HEK293 (cell line): ENCODE data around the gene KANSL3.

Experiments
- ZNF785 ChIP-seq: fragments of 450-650 bp; formaldehyde crosslinking; IDR thresholded peaks from 2 replicates; pipeline ENCODE4 v1.5.1; 2016; ENCODE audit warnings: missing biosample characterization, missing genetic modification characterization
- TF ChIP-seq, protein P1 (sequence below): fragments of 450-650 bp; formaldehyde crosslinking; IDR thresholded peaks from 2 replicates; pipeline ENCODE4 v1.5.1; 2016; ENCODE audit warnings: missing biosample characterization, missing genetic modification characterization

DNA sequence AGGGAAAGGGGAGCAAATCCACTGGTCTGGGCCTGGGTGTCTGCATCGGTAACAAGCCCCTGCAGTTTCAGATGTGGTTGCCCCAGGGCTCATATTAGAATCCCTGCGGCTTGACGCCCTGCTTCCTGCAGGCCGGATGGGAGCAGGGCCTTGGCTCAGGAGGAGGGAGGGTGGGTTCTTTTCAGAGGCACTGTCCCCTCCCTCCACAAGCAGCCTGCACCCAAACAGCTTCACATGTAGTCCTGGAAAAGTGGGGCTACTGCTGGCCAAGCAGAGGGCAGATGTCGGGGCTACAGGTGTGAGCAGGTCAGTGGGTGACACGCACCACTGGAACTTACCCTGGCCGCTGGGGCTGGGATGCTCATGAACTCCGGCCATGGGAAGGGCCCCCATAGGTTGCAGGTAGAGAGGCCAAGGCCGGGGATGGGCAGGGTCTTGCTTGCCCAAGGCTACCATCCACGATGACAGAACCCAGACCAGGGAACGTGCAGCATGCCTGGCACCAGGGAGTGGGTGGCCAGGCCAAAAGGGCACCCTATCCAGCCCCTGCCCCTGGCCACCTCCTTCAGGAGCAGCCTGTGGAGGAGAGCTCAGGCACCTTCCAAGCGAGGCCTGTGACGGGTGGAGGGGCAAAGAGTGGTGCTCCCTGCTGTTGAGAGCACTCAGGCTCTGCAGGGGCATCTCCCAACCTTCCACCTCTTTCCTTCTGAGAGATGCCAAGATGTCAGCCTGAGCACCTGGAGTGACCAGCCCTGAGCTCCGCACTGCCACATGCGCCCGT is 84.7 kb downstream of the KANSL3 start:
- TF ChIP-seq, protein P1, sequence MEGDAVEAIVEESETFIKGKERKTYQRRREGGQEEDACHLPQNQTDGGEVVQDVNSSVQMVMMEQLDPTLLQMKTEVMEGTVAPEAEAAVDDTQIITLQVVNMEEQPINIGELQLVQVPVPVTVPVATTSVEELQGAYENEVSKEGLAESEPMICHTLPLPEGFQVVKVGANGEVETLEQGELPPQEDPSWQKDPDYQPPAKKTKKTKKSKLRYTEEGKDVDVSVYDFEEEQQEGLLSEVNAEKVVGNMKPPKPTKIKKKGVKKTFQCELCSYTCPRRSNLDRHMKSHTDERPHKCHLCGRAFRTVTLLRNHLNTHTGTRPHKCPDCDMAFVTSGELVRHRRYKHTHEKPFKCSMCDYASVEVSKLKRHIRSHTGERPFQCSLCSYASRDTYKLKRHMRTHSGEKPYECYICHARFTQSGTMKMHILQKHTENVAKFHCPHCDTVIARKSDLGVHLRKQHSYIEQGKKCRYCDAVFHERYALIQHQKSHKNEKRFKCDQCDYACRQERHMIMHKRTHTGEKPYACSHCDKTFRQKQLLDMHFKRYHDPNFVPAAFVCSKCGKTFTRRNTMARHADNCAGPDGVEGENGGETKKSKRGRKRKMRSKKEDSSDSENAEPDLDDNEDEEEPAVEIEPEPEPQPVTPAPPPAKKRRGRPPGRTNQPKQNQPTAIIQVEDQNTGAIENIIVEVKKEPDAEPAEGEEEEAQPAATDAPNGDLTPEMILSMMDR (tag by site-specific recombination): no peak
- no peak for TF ChIP-seq ZNF785 (tag by site-specific recombination)
